ENCODE measurements around the gene SPARC.

Gene SPARC

DNA sequence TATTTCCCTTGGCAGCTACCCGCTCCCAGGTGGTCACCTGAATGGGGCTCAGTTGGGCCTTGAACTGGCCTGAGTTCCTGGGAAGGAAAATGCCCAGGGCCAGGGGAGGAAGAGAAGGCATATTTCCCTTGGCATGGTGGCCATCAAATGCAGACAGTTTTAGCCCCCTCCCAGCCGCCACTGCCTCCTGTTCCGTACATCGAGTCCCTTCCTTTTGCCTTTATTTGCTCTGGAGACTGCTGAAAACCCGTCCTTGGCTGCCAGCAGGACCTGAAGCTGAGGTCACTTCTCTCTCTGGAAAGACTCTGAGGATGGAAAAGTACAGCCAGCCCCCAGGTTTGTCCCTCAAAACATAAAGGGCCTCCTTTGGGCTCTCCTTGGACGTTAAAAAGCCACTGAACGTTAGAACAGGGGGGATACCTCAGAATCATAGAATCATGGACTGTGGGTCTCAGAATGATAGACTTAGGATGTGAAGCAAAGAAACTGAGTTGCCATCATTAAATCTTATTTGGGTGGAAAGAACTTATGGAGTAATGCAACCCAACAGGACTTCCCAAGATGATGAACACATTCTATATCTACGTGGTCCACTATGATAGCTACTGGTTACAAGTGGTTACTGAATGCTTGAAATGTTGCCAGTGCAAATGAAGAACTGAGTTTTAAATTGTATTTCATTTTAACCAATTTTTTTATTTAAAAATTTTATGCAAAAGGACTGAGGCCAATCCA, 7.1 kb downstream of the SPARC start:
- DNase-seq (ENCODE audit: low read depth, low spot score), result no peak

DNA sequence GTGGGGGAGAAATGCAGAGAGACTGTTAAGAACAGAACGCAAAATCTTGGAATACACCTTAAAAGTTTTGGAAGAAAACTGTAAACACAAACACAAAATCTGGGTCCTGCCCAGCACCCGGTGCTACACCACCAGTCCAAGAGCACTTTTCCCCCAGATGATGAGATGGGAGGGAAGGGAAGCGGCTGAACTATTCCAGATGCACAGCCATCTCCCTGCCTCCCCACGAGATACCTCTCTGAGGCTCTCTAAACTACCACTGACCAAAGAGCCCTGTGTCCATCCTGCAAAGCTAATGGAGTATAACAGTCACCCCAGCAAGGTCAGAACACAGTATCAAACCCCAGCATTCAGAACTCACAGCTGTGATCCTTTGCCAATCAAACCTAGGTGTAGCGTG, 8.0 kb downstream of the SPARC start:
- DNase-seq (ENCODE audit: low read depth, low spot score), result no peak

DNA sequence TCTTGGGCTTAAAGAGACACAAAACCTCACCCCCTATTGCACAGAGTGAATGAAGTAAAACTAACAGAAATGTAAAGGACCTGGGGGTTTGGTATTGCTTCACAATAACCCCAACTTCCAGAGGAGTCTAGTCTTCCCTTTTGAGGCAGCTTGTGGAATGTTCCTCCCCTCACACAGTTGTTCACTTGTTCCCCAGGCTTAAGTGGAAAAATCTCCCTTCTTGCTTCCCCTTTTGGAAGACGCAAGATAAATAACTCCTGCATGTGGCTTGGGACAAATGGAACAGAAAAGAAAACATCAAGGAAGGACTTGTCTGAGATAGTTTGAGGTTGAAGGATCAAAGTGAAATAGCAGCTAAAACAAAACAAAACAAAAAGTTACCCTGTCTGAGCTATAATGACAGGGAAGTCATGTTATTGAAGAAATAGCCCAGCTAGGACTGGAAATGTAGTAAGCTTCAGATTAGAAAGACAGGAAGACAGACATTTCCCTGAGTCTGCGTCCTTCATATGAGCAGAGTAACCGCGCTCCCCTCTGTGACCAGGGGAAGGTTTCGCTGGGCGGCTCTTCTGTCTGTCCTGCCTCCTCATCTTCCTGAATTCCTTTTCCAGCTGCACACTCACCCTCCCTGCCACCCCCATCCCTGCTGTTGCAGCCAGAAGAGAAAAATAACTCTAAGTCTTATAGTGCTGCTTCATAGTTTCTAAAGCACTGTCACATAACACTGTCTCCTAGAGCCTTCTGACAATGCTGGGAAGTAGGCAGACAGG, 8.8 kb downstream of the SPARC start:
- no peak for DNase-seq (ENCODE audit: low read depth, low spot score)

DNA sequence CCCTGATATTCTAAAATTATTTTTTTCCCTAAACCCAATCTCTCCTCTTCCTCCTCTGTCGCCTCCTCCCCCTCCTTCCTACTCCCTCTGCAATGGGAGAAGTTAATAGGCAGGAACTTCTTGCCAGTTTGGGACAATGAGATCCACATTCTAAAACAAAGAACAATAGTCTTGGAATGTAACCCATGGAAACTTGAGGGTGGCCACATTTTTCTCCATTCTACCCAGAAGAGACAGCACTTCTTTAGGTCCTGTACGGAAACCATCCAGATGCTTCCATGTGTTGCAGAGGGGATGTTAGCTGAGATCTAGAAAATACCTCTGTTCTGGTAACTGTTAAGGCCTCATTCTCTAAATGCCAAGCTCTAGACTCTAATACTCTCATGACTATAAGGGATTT, 10.0 kb downstream of the SPARC start:
- DNase-seq (ENCODE audit: low read depth, low spot score), result no peak

DNA sequence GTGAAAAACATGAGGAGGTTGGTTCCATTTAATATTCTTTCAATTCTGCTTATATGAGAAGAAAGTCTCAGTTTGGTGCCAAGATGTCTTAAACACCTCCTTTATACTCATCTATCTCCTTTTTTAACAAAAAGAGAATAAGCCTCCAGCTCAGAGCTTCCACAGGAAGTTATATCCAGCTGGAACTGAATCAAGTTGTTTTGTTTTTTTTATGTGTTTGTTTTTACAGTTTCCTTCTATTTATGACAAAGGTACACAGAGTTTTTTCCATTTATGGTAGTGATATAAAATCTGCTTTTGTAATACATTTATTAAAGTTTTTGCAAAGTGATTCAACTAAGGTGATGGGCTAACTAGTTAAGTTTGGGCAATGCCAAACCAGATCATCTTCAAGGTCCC, 10.4 kb downstream of the SPARC start:
- DNase-seq (ENCODE audit: low read depth, low spot score), result no peak

DNA sequence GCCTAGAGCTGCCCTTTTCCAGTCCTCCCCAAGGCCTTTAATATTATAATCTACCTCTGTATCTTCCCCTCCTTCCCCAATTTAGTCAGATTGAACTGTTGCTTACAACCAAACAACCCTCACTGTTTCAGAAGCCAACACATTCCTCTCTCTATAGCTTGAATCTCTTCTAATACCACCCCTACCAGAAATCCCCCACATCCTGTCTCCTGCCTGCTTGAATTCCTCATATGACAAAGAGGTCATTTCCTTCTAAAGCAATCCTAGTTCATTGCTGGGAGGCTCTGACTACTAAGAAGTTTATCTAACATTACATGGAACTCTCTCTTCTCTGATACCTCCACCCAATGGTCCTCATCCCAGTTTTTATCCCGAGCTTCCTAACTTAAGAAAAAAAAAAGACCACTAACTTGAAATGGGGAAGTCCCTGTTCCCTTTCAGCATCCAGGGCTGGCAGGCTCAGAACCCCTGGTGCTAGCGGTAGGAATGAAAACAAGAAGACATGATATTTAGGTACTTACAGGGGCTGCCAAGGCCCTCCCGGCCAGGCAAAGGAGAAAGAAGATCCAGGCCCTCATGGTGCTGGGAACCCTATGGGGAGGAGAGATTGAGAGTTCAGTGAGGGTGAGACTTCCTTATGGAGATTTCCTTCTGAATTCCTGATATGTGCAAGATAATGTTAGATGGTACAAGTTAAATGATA, 11.0 kb downstream of the SPARC start:
- no peak for DNase-seq (ENCODE audit: low read depth, low spot score)

DNA sequence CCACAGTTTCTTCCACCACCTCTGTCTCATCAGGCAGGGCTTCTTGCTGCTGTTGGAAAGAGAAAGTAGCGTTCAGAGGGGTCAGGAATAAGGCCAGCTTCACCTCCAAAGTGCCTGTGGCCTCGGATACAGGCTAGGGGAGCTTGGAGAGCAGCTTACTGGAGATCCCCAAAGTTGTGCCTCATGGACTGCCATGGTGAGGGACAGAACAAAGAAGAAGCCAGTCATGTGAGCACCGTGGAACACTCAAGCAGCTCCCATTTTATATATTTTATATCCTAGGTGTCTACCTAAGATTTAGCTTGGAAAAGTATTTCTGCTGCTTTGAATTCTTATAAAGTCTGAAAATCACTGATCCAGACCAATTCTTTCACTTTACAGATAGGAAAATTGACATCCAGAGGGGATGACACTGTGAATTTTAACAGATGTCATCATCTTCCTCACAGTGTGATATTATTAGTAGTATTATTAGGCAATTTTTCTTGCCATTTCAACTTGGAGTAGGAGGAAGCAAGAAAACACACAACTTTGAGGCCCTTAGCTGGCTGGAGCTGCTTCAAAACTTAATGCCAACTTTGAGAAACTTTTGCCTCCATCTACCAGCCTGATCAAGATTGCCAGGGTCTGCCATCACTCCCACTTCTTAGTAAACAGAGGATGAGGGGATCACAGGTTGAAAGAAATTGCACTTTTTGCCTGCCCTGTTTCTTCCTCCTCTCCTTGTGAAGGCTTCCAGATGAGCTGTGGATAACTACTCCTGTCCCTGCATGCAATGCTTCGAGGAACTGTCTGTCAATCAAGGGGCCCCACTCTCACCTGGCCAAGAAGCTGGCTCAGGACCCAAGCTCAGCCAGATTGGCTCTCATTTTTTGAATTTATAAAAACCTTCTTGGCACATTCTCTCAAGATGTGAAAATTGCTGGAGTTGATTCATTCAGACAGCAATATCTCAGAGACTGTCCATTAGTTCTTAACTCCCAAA, 11.8 kb downstream of the SPARC start:
- DNase-seq (ENCODE audit: low read depth, low spot score), result no peak

DNA sequence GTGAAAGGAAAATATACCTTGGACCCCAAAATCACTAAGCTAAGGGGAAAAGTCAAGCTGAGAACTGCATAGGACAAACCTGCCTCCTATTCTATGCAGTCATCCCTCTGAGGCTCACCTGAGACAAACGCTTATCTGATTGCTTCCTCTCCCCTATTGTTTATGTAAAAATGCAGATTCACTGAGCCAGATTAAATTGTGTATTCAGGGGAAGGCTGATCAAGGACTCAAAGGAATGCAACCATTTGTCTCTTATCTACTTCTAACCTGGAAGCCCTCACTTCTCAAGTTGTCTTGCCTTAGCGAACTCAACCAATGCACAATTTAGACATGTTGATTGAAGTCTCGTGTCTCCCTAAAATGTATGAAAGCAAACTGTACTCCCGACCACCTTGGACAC, 13.3 kb downstream of the SPARC start:
- DNase-seq (ENCODE audit: low read depth, low spot score), result peak; percentile 39

DNA sequence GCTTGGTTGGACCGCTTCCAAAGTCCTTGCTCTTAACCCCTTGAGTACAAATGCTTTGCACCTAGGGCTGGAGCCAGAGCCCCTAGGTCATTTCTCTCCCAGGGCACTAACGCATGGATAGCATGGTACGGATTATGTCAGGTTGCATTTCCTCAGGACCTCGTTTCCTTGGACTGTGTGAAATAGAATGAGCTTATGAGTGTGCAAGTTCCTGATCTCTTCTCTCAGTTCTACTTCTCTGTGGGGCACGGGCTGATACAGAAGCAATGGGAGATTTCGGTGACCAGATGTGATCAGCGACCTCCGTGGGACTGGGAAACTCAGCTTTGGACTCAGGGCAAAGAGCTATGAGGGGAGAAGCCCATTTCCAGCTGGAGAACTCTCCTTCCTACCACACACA, 14.2 kb downstream of the SPARC start:
- DNase-seq (ENCODE audit: low read depth, low spot score), result no peak

DNA sequence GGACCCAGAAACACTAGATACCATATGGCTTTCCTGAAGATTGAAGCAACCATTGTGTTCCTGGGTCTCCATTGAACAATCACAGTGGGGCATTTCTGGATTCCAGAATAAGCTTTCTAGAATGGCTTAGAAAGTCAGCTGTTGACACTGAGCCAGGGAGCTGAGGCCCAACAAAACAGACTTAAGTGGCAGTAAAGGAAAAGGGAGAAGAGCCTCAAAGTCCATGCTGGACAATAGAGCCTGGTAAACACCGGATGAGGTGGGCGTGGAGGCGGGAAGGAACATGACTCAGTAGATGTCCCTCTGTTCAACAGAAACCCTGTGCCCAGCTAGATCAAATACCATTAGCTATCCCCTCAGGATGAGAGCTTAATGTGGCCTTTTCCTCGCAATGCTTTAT, 14.8 kb downstream of the SPARC start:
- no peak for DNase-seq (ENCODE audit: low read depth, low spot score)

DNA sequence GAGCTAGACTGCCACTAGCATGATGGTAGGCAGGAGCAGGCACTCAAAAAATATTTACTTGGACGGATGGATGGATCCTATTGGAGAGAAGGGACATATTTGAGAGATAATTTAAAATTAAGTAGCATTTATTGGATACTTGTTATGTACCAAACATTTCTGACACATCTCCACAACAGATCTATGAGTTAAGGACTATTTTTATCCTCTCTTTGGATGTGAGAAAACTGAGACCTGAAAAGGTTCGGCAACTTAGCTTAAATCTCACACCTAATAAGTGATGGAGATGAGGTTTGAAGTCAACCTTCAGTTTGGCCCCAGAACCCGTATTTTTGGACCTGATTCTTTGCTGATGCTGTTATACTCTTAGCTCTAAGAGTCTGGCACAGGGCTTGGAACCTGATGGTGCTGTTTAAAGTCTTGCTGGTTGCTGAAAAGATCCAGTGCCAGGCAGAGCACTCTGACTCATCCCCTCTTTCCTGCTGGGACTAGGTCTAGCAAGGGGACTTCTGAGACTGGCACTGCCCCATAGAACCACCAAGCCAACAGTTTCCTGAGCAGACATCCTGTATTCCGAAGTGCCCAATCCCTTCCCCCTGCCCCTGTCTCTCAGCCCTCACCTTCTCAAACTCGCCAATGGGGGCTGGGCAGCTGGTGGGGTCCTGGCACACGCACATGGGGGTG, 15.6 kb downstream of the SPARC start:
- DNase-seq (ENCODE audit: low read depth, low spot score), result no peak

DNA sequence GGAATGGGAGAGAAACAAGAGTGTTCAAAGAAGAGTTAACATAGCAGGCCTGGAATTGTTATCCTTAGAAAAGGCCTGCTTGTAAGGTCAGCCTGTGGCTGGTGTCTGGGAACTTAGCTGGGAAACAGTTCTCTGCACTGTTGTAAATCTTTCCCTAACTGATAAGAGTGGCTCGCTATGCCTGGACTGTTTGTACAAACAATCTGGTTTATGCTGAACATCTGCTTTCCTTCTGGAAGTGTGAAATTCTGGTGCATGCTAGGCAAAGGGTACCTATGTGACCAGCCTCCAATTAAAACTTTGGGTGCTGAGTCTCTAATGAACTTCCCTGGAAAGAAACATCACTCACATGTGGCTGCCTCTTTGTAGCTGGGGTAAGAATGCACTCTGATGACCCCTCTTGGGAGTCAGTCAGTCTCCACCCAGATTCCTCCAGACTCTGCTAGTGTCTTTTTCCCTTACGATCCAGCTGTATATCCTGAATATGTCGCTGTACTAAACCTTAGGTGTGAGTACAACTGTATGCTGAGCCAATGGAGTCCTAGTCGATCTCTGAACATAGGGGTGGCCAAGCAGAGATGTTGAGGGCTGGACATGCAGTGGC, 16.5 kb downstream of the SPARC start:
- DNase-seq (ENCODE audit: low read depth, low spot score), result peak; percentile 67

DNA sequence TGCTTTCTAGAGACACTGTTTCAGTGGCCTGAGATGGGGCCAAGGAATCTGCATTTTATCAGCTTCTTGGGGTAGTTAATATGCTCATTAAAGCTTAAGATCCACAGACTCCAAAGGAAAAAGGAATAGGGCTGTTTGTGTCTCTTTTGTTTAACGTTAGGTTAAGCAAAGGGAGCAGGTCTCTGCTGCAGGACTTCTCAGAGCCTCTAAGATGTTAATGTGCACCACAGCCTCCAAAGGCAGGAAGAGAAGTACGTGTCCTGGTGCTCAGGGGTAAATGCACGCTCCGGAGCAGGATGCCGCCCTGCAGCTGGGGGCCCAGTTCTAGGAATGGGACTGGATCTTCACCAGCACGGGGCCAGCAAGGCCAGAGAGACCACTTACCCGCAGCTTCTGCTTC, 19.6 kb downstream of the SPARC start:
- no peak for DNase-seq (ENCODE audit: low read depth, low spot score)

DNA sequence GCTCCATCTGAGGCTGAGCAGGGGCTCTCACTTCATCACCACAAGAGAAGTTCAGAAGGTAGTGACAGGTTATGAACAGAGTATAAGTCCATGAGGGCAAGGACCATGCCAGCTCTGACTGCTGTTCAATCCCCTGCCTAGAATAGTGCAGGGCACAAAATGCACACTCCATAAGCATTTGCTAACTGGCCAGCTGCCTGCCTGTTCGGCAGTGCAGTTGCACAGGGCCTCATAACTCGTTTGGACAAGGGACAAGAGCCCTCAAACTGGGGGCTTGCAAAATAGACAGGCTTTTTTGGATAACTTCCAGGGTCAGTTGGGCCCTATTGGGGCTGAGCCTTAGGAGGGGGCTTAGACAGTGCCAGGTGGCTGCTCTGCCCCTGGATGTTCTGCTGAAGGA, 21.1 kb downstream of the SPARC start:
- no peak for DNase-seq (ENCODE audit: low read depth, low spot score)

DNA sequence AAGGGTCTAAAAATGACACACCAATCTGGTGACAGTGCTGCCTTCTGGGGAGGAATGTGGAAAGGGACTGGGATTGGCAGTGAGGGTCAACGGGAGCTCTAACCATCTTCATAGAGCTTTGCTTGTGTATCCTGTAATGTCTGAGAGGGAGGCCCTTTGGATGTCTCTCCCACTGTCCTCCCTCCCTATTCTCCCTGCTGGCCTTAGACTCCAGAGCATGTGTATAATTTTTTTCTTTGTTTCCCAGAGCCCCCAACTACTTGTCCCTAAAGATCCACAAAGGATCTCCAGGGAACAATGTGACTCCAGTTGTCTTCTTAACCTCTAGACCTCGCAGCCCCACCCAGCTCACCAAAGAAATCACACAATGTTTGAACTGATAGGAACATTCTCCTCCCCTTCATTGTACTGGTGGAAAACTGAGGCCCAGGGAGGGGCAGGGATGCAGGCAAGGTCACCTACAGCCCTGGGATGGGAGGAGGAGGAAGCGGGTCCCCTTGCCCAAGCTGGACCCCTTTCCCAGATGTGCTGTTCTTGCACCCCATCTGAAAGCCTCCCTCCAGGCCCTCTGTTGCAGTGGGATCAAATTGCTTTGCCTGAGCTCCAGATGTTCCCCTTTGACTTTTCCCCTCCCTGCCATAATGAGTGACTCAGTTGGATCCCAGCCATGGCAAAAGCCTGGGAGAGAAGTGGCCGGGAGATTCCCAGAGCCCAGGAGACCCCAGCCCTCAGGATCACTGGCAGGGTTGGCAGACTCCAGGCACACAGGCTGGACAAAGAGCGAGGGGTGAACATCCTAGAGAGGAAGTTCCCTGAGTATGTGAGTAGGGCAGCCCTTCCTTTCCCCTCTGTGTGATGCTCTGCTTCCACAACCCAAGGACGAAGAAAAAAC, 21.8 kb downstream of the SPARC start:
- DNase-seq (ENCODE audit: low read depth, low spot score), result no peak

DNA sequence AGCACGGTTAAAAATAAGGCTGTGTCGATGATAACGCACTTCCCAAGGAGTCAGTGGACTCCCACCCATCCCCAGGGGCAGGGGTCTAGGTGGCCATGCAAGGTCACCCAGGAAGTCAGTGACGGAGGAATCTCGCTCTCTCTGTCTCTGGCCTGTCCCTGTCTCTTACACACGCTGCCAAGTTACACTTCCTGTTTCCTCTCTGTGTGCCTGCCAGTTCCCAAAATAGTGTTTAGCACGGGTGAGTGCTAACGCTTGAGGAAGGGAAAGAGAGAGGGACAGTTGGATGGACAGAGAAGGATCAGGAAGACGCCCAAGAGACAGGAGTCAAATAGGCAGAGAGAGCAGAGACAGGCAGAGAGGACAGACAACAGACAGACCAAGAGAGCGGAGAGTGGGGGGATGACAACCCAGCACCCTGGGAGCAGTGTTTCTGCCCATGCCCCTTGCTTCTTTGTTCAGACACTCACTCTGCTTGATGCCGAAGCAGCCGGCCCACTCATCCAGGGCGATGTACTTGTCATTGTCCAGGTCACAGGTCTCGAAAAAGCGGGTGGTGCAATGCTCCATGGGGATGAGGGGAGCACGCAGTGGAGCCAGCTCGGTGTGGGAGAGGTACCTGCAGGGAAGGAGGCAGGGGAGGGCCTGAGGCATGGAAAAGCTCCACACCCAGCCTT, 23.0 kb downstream of the SPARC start:
- no peak for DNase-seq (ENCODE audit: low read depth, low spot score)

DNA sequence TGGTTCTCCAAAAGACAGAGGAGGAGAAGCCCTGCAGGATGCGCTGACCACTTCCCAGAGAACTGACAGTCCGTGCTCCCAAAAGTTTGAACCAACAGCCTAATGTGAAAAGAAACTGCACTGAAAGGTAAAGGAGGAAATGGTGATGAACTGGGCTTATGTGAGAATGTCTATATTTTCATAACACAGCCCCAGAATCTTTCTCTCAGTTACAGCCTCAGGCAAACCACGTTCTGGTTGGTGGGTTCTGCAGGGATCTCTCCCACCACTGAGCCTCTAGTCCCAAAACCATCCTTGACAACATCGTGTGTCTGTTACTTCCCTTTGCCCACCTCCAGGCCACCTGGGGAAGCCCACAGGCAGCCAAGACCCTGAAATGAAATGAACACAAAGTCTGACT, 23.9 kb downstream of the SPARC start:
- no peak for DNase-seq (ENCODE audit: low read depth, low spot score)

DNA sequence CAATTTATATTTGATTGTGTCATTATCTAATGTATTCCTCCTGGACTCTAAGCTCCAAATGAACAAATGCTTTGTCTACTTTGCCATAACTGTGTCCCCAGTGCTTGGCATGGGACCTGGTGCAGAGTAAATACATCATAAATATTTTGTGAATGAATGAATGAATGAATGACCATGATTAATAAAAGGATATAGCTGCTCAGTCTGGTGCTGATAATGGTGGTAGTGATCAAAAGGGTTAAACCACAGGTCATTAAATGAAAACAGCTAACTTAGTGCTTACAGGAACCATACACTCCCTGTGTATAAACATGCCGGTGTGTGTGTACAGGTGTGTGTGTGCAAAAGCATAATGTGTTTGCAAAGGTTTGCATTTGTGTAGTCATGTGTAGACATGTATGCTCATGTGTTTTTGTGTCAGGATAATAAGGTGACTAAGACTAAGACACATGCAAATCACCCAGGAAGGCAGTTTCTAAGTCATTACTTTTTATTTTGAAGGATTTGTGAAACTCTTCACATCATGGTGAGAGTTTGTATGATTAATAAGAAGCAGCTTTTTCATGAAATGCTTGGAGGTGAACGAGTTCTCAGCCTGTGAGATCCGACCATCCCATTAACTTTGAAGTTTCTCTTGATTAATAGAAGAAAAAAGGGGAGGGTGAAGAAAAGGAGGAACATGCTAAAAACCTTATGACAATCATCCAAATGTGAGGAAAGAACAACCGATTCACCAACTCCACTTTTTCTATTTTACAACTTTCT, 24.6 kb downstream of the SPARC start:
- no peak for DNase-seq (ENCODE audit: low read depth, low spot score)
